ENCODE results near the gene ELOVL6. TPM values are rescaled to one million over a fixed set of nuclear protein-coding genes. Genes with fewer than 3 reads are reported as not detected.

ELOVL6 gene
- total and polyA plus RNA-seq, 11 donors = 0.50 to 22.4 (median 2.9) TPM

DNA sequence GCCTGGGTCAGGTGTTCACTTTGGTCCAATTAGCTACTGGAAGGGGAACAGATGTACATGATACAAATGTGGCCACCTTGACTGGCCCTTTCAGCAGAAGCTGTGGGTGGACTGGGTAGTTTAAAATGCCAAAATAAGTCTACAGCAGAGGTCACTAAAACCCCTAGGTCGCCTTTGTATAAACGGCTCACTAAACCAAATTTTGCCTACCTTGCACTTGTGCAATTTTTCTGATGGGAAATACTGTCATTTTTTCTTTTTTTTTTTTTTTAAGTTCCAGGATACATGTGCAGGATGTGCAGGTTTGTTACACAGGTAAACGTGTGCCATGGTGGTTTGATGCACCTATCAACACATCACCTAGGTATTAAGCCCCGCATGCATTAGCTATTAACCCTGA lies 176.0 kb downstream of the ELOVL6 start:
- no peak for TF ChIP-seq POLR2A (IDR thresholded peaks at IDR 0.05)
- TF ChIP-seq, protein P1, sequence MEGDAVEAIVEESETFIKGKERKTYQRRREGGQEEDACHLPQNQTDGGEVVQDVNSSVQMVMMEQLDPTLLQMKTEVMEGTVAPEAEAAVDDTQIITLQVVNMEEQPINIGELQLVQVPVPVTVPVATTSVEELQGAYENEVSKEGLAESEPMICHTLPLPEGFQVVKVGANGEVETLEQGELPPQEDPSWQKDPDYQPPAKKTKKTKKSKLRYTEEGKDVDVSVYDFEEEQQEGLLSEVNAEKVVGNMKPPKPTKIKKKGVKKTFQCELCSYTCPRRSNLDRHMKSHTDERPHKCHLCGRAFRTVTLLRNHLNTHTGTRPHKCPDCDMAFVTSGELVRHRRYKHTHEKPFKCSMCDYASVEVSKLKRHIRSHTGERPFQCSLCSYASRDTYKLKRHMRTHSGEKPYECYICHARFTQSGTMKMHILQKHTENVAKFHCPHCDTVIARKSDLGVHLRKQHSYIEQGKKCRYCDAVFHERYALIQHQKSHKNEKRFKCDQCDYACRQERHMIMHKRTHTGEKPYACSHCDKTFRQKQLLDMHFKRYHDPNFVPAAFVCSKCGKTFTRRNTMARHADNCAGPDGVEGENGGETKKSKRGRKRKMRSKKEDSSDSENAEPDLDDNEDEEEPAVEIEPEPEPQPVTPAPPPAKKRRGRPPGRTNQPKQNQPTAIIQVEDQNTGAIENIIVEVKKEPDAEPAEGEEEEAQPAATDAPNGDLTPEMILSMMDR (IDR thresholded peaks at IDR 0.05) = no peak
- H3K9me3 ChIP-seq = no peaks in the 10 kb centered on the region
- ATAC-seq (no peak), DNase-seq (no peak)
- intact Hi-C loops (cut with DNase I) = no loop called here
- no peak overlapping the region for H3K4me3 ChIP-seq
- H3K27me3 ChIP-seq = peaks cover 0 to 22% (median 0%) of the 10 kb centered on the region in 9 donors
- H3K4me1 ChIP-seq = no peaks in the 10 kb centered on the region
- H3K27ac ChIP-seq = no peak overlapping the region
- 86 to 93% (median 91%) methylated on average over 4 of the region's 4 CpGs for WGBS, 4 donors
- H3K36me3 ChIP-seq = no peaks in the 10 kb centered on the region

DNA sequence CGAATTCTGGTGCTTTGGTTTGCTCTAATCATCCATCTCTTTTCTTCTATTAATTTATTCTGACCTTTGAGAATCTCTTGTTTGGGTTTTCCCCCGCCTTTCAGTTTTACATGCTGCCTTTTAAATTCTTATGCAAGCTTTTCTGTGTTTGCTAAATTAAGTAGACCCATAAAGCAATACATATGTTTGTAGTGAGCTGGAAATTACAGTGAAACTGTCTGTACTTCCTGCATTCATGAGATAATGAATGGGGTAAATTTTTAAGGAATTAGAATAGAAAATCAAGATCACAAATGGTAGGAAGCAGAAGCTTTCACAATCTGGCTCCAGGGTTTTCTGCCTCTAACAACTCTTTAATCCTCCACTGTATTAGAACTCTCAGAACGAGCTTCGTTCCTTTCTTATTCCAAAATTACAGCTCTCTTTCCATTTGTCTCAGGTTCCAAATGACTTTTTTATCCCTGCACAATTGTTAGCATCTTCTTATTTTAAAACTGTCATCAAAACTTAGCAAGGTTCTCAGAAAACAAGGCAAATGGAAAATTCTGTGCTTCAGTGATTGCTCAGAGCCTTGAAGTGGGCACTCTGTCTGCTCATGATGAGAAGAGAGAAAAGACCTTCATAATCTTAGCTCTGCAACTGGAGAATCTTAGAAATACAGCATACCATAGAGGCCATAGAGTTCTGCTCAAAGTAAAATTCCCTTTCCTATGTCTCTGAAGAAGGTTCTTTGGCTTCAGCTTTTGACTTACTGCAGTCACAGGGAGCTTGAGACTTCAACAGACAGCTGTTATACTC lies 177.6 kb downstream of the ELOVL6 start:
- Histone ChIP-seq H3K36me3 (no peaks in the 10 kb centered on the region), H3K27me3 (peaks cover 0 to 12% (median 0%) of the 10 kb centered on the region in 9 donors), H3K9me3 (no peaks in the 10 kb centered on the region), H3K27ac (no peak overlapping the region), H3K4me3 (no peak overlapping the region), H3K4me1 (no peaks in the 10 kb centered on the region)
- TF ChIP-seq, protein P1 (IDR thresholded peaks at IDR 0.05) = no peak
- no peak for TF ChIP-seq POLR2A (IDR thresholded peaks at IDR 0.05)
- 62 to 83% (median 78%) methylated on average over 4 of the region's 4 CpGs for WGBS, 4 donors
- ATAC-seq (no peak), DNase-seq (no peak)
- intact Hi-C loops (cut with DNase I) = no loop called here

DNA sequence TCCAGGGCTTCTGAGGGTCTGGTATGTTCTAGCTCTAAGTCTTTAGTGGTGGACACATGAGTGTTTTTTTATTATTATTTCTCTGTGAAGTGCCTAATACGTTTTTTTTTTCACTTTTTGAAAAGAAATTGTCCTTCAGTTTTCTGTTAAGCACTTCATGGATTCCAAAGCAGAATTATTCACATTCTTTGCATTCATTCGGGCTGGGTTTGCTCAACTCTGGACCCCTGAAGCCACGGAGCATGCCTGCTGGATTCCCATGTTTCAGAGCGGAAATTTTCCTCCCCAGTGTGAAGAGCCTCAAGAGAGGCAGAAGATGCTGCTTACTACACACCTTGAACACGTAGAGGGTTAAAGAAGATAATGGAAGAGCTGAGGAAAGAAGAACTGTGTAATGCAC lies 178.3 kb downstream of the ELOVL6 start:
- ATAC-seq (no peak), DNase-seq (no peak)
- intact Hi-C loops (cut with DNase I) = no loop called here
- TF ChIP-seq, protein P1 (IDR thresholded peaks at IDR 0.05) = no peak
- 40 to 44% (median 42%) methylated on average over 5 of the region's 5 CpGs for WGBS, 4 donors
- Histone ChIP-seq H3K4me1 (no peaks in the 10 kb centered on the region), H3K27ac (no peak overlapping the region), H3K9me3 (no peaks in the 10 kb centered on the region), H3K36me3 (no peaks in the 10 kb centered on the region), H3K27me3 (peaks cover 0 to 4% (median 0%) of the 10 kb centered on the region in 9 donors), H3K4me3 (no peak overlapping the region)

DNA sequence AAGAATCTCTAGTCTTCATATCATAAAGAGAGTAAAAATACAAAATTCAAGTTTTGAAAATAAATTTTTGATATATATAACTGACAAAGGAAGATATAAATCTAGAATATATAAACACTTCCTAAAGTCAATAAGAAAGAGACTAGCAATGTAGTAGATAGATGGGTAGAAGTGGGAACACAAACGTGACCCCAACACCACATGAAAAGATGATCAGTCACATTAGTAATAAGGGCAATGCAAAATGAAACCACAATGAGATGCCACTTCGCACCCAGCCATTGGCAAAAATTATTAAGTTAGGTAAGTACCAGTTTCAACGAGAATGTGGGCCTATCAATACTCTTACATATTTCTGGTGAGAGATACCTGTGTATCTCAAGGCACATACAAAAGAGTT lies 179.3 kb downstream of the ELOVL6 start:
- TF ChIP-seq, protein P1 (IDR thresholded peaks at IDR 0.05) = no peak
- TF ChIP-seq POLR2A (IDR thresholded peaks at IDR 0.05) = no peak
- 86 to 89% (median 88%) methylated on average over 3 of the region's 3 CpGs for WGBS, 4 donors
- Histone ChIP-seq H3K27ac (no peak overlapping the region), H3K9me3 (no peaks in the 10 kb centered on the region), H3K4me1 (no peaks in the 10 kb centered on the region), H3K27me3 (peaks cover 0 to 3% (median 0%) of the 10 kb centered on the region in 9 donors), H3K4me3 (no peak overlapping the region), H3K36me3 (no peaks in the 10 kb centered on the region)
- DNase-seq (no peak), ATAC-seq (no peak)
- intact Hi-C loops (cut with DNase I) = no loop called here
